SK-N-SH (cell line): ENCODE measurements around the gene PPP1R12A. TPM values are rescaled to one million over a fixed set of nuclear protein-coding genes. Genes with fewer than 3 reads are reported as not detected.

Source experiments
- CTCF ChIA-PET: fragments of 300-600, 350-600 bp; formaldehyde crosslinking; extraction: SDS; loops from one replicate; lab custom pipeline; 2021; lab: Yijun Ruan, JAX
- POLR2A ChIA-PET: fragments of 350-600 bp; sonication (Branson Sonifier 250); formaldehyde crosslinking; extraction: SDS; loops from one replicate; lab custom pipeline; 2020; ENCODE audit warnings: antibody characterized with exemption, inconsistent platforms; lab: Yijun Ruan, JAX
- DNase-seq: peaks from one replicate; pipeline ENCODE4 v3.0.0; 2012
- H2AFZ ChIP-seq: fragments of 200-600 bp; sonication (generic); 2 replicates; pipeline ENCODE4 v1.8.1; 2016; ENCODE audit warnings: antibody characterized with exemption, mild to moderate bottlenecking, low read depth
- H3F3A ChIP-seq: fragments of 200-600 bp; sonication (generic); replicated peaks from 2 replicates; pipeline ENCODE3; 2016; ENCODE audit warnings: antibody characterized with exemption, mild to moderate bottlenecking; ENCODE audit not compliant: insufficient read depth
- H3K27ac ChIP-seq, 2 experiments: fragments of 200-500 bp in 1 of 2; fragments of 200-600 bp in 1 of 2; sonication (Bioruptor generic) in 1 of 2; sonication (generic), shearing (Covaris generic) in 1 of 2; 2 replicates each; pipeline versions ENCODE4 v1.5.1 to v1.6.1; 2014 to 2016; ENCODE audit warnings: low read depth in 2 of 2, inconsistent platforms in 1 of 2, low read length in 1 of 2, mild to moderate bottlenecking in 1 of 2, mixed read lengths in 1 of 2
- H3K27me3 ChIP-seq: fragments of 200-600 bp; sonication (generic), shearing (Covaris generic); 2 replicates; pipeline ENCODE4 v1.6.1; 2016; ENCODE audit warnings: mixed run types; ENCODE audit not compliant: insufficient read depth
- H3K36me3 ChIP-seq, 2 experiments: fragments of 200-500 bp in 1 of 2; fragments of 200-600 bp in 1 of 2; sonication (Bioruptor generic) in 1 of 2; sonication (generic) in 1 of 2; replicated peaks in 1 of 2; 2 replicates each; pipeline versions ENCODE3 to v1.5.1; 2014 to 2016; ENCODE audit warnings: low read length in 1 of 2, mild to moderate bottlenecking in 1 of 2; ENCODE audit not compliant: insufficient read depth in 2 of 2, control insufficient read depth in 1 of 2
- H3K4me1 ChIP-seq, 2 experiments: fragments of 200-500 bp in 1 of 2; fragments of 200-600 bp in 1 of 2; sonication (Bioruptor generic) in 1 of 2; sonication (generic), shearing (Covaris generic) in 1 of 2; 2 replicates each; pipeline versions ENCODE4 v1.5.1 to v1.6.1; 2014 to 2016; ENCODE audit warnings: low read depth in 1 of 2, low read length in 1 of 2, mixed run types in 1 of 2; ENCODE audit not compliant: insufficient read depth in 2 of 2, control insufficient read depth in 1 of 2
- H3K4me2 ChIP-seq: fragments of 200-600 bp; sonication (generic), shearing (Covaris generic); 2 replicates; pipeline ENCODE4 v1.6.1; 2017; ENCODE audit warnings: mixed run types
- H3K4me3 ChIP-seq, 2 experiments: fragments of 200-500 bp in 1 of 2; fragments of 200-600 bp in 1 of 2; sonication (Bioruptor generic) in 1 of 2; sonication (generic), shearing (Covaris generic) in 1 of 2; 2 replicates each; pipeline versions ENCODE4 v1.5.1 to v1.8.1; 2014 to 2016; ENCODE audit warnings: low read depth in 2 of 2, inconsistent platforms in 1 of 2, low read length in 1 of 2, mild to moderate bottlenecking in 1 of 2, mixed read lengths in 1 of 2, moderate library complexity in 1 of 2
- H3K79me2 ChIP-seq: fragments of 200-600 bp; sonication (generic); 2 replicates; pipeline ENCODE4 v1.8.1; 2017; ENCODE audit warnings: mild to moderate bottlenecking; ENCODE audit not compliant: insufficient read depth
- H3K9ac ChIP-seq: fragments of 200-600 bp; sonication (generic); 2 replicates; pipeline ENCODE4 v1.6.1; 2017; ENCODE audit warnings: mixed run types
- H3K9me2 ChIP-seq: fragments of 200-600 bp; sonication (generic); 2 replicates; pipeline ENCODE4 v1.6.1; 2017; ENCODE audit warnings: mixed run types
- H3K9me3 ChIP-seq: fragments of 200-600 bp; sonication (generic); 2 replicates; pipeline ENCODE4 v1.6.1; 2017; ENCODE audit warnings: mixed run types, mild to moderate bottlenecking, moderate library complexity
- H4K20me1 ChIP-seq: fragments of 200-600 bp; sonication (generic); 2 replicates; pipeline ENCODE4 v1.6.1; 2017; ENCODE audit warnings: mild to moderate bottlenecking, mixed run types; ENCODE audit not compliant: insufficient read depth
- CTCF ChIP-seq: fragments of 200-600 bp; sonication (generic); IDR thresholded peaks from 2 replicates; pipeline ENCODE4 v1.6.1; 2017; ENCODE audit warnings: antibody characterized with exemption, mild to moderate bottlenecking, moderate library complexity
- ELF1 ChIP-seq: IDR thresholded peaks from 2 replicates; pipeline ENCODE4 v1.4.0; 2012
- EP300 ChIP-seq, 2 experiments: IDR thresholded peaks; 2 replicates each; pipeline versions ENCODE4 v1.4.0 to v1.6.1; 2012; ENCODE audit warnings: borderline replicate concordance in 1 of 2, low read depth in 1 of 2, low read length in 1 of 2
- EZH2phosphoT487 ChIP-seq: fragments of 200-600 bp; sonication (generic); IDR thresholded peaks from 2 replicates; pipeline ENCODE4 v1.6.1; 2017; ENCODE audit warnings: low read depth, mixed run types, mild to moderate bottlenecking, antibody characterized with exemption, moderate library complexity, borderline replicate concordance
- FOSL2 ChIP-seq: IDR thresholded peaks from 2 replicates; pipeline ENCODE4 v1.4.0; 2012; ENCODE audit warnings: low read depth, mild to moderate bottlenecking, moderate library complexity, borderline replicate concordance
- GABPA ChIP-seq: IDR thresholded peaks from 2 replicates; pipeline ENCODE4 v1.4.0; 2012; ENCODE audit warnings: low read depth, mild to moderate bottlenecking
- GATA2 ChIP-seq: sonication (generic); formaldehyde crosslinking; IDR thresholded peaks from 2 replicates; pipeline ENCODE4 v1.5.0; 2020; ENCODE audit warnings: mild to moderate bottlenecking, missing genetic modification reagents
- JUND ChIP-seq: IDR thresholded peaks from 2 replicates; pipeline ENCODE4 v1.4.0; 2012
- MEF2A ChIP-seq: IDR thresholded peaks from 2 replicates; pipeline ENCODE4 v1.4.0; 2012; ENCODE audit warnings: low read depth, borderline replicate concordance
- MXI1 ChIP-seq: IDR thresholded peaks from 2 replicates; pipeline ENCODE4 v1.6.1; 2012; ENCODE audit warnings: mild to moderate bottlenecking, low read depth, low read length, improper control_type of control experiment
- NFIC ChIP-seq: IDR thresholded peaks from 2 replicates; pipeline ENCODE4 v1.4.0; 2012; ENCODE audit warnings: borderline replicate concordance
- NRF1 ChIP-seq: IDR thresholded peaks from 2 replicates; pipeline ENCODE4 v1.6.1; 2012; ENCODE audit warnings: low read depth, mild to moderate bottlenecking, low read length
- POLR2AphosphoS5 ChIP-seq: IDR thresholded peaks from 2 replicates; pipeline ENCODE4 v1.6.1; 2012; ENCODE audit warnings: low read depth, low read length
- RAD21 ChIP-seq: IDR thresholded peaks from 2 replicates; pipeline ENCODE4 v1.6.1; 2012; ENCODE audit warnings: mild to moderate bottlenecking, low read length
- RCOR1 ChIP-seq: fragments of 150-350 bp; IDR thresholded peaks from 2 replicates; pipeline ENCODE4 v1.6.1; 2017; ENCODE audit warnings: antibody characterized with exemption, low read length
- RFX5 ChIP-seq: IDR thresholded peaks from 2 replicates; pipeline ENCODE4 v1.6.1; 2012; ENCODE audit warnings: mild to moderate bottlenecking, improper control_type of control experiment, low read length
- SMC3 ChIP-seq: IDR thresholded peaks from 2 replicates; pipeline ENCODE4 v1.6.1; 2012; ENCODE audit warnings: low read depth, low read length, improper control_type of control experiment
- TCF12 ChIP-seq: IDR thresholded peaks from 2 replicates; pipeline ENCODE4 v1.4.0; 2012
- USF1 ChIP-seq: IDR thresholded peaks from 2 replicates; pipeline ENCODE4 v1.4.0; 2012; ENCODE audit warnings: low read depth, borderline replicate concordance
- WGBS: methylation state at CpG from one replicate; pipeline ENCODE4 v1.1.6; 2017; ENCODE audit warnings: low lambda C conversion rate; 5-methylcytosine and 5-hydroxymethylcytosine counted together
- polyA plus RNA-seq, 3 experiments: library from polyadenylated mRNA; depleted of rRNA; stranded (reverse); fragments of >200 nt; gene quantifications; 2 replicates each; pipeline ENCODE4 v1.2.3, GENCODE V29; 2012

The PPP1R12A gene
- polyA plus RNA-seq, 1 of the 3 experiments (the other 2 are of a cell fraction) = 26.0 TPM

- Histone ChIP-seq H3K27ac (no peak overlapping the region), H3K9me2 (no peaks in the 10 kb centered on the region), H3K79me2 (peaks cover 99% of the 10 kb centered on the region), H3K36me3 (peaks cover 20 to 52% of the 10 kb centered on the region in 2 experiments), H3K4me3 (no peak overlapping the region), H3K4me1 (peaks cover 0 to 10% of the 10 kb centered on the region in 2 experiments; a peak in 2 of 4 replicates), H2AFZ (no peak overlapping the region), H3K4me2 (no peak overlapping the region), H3K27me3 (no peaks in the 10 kb centered on the region), H3K9ac (no peak overlapping the region), H3K9me3 (no peaks in the 10 kb centered on the region), H4K20me1 (peaks cover 53% of the 10 kb centered on the region), H3F3A (peaks cover 4% of the 10 kb centered on the region)
- DNase-seq = no peak
- POLR2A ChIA-PET = no interaction called here
- CTCF ChIA-PET = interaction anchor here (1.2 kb wide), 1 partner anchor 12 kb away, joined by 3 read pairs; no protein-coding TSS in a partner anchor
- TF ChIP-seq GATA2 (CRISPR knock-in tag) = no peak
- TF ChIP-seq USF1 = no peak
- no peak for TF ChIP-seq EP300 (IDR thresholded peaks at IDR 0.05; ENCODE audit: borderline replicate concordance in 1 of 2, low read depth in 1 of 2, low read length in 1 of 2)
- no peak for TF ChIP-seq RAD21
- TF ChIP-seq NRF1 = no peak
- no peak for TF ChIP-seq FOSL2
Observed at GRCh38 chr12:79874665-79875064, 60.2 kb downstream of the PPP1R12A start.

- H4K20me1 ChIP-seq = peaks cover 40% of the 10 kb centered on the region
Observed at GRCh38 chr12:79873201-79873600, 61.7 kb downstream of the PPP1R12A start.

More at GRCh38 chr12:79873201-79873600, 61.7 kb downstream of the PPP1R12A start:
- Histone ChIP-seq H3K4me1 (peaks cover 0 to 10% of the 10 kb centered on the region in 2 experiments; a peak in 2 of 4 replicates), H3K9me3 (no peaks in the 10 kb centered on the region), H3K9ac (no peak overlapping the region), H3K4me3 (no peak overlapping the region), H3F3A (peaks cover 4% of the 10 kb centered on the region), H3K79me2 (peaks cover 99% of the 10 kb centered on the region), H3K36me3 (peaks cover 22 to 48% of the 10 kb centered on the region in 2 experiments), H3K9me2 (no peaks in the 10 kb centered on the region), H3K27ac (no peak overlapping the region), H2AFZ (no peak overlapping the region), H3K4me2 (no peak overlapping the region), H3K27me3 (no peaks in the 10 kb centered on the region)
- ChIA-PET CTCF (no interaction called here), POLR2A (no interaction called here)
- DNase-seq = no peak
- WGBS = 97% methylated on average over 2 of the region's 2 CpGs
- TF ChIP-seq USF1 (no peak), TCF12 (no peak), FOSL2 (no peak), CTCF (no peak), GATA2 (CRISPR knock-in tag) (no peak), GABPA (no peak), SMC3 (no peak), RFX5 (no peak), JUND (no peak), NRF1 (no peak), MXI1 (no peak), NFIC (no peak), POLR2AphosphoS5 (no peak), MEF2A (no peak), RCOR1 (no peak), ELF1 (no peak), EZH2phosphoT487 (no peak)
